Duodenal mucosa (tissue), 2 donors: ENCODE results near the gene GSTA2.
"Not testable (repeated sequence)": the region's sequence is repeated elsewhere in the genome, so short reads cannot be mapped to it uniquely, and the experiment has no call there.

Source experiments
- H3K27ac ChIP-seq: one replicate; pipeline ENCODE4 v1.7.0; 2013; ENCODE audit warnings: low read depth, low read length
- H3K27me3 ChIP-seq, 2 donors: one replicate each; pipeline ENCODE4 v1.7.0; 2013; ENCODE audit warnings: low read length in 2 of 2, control low read depth in 1 of 2; ENCODE audit not compliant: insufficient read depth in 2 of 2, control insufficient read depth in 1 of 2
- H3K36me3 ChIP-seq, 2 donors: one replicate each; pipeline ENCODE4 v1.7.0; 2013; ENCODE audit warnings: low read length in 2 of 2, control low read depth in 1 of 2; ENCODE audit not compliant: insufficient read depth in 2 of 2, control insufficient read depth in 1 of 2
- H3K4me1 ChIP-seq, 2 donors: one replicate each; pipeline ENCODE4 v1.7.0; 2013; ENCODE audit warnings: low read length in 2 of 2, control low read depth in 1 of 2; ENCODE audit not compliant: insufficient read depth in 2 of 2, control insufficient read depth in 1 of 2
- H3K4me3 ChIP-seq, 2 donors: one replicate each; pipeline ENCODE4 v1.7.0; 2013; ENCODE audit warnings: low read length in 2 of 2, low read depth in 1 of 2
- H3K9ac ChIP-seq, 2 donors: one replicate each; pipeline ENCODE4 v1.7.0; 2013; ENCODE audit warnings: low read length in 2 of 2, low read depth in 1 of 2
- H3K9me3 ChIP-seq, 2 donors: one replicate each; pipeline ENCODE4 v1.7.0; 2013; ENCODE audit warnings: low read length in 2 of 2, control low read depth in 1 of 2; ENCODE audit not compliant: control insufficient read depth in 1 of 2

The GSTA2 gene

GRCh38 chr6:52707963-52708680 lies 55.2 kb downstream of the GSTA2 start:
- no peak overlapping the region for H3K9ac ChIP-seq
- no peak overlapping the region for H3K4me3 ChIP-seq
- H3K27ac ChIP-seq, result no peak overlapping the region
- no peaks in the 10 kb centered on the region for H3K27me3 ChIP-seq
- H3K36me3 ChIP-seq, result no peaks in the 10 kb centered on the region
- peaks cover 0 to 2% of the 10 kb centered on the region in 2 donors for H3K9me3 ChIP-seq
- H3K4me1 ChIP-seq, result peaks cover 4% of the 10 kb centered on the region in 2 donors

DNA sequence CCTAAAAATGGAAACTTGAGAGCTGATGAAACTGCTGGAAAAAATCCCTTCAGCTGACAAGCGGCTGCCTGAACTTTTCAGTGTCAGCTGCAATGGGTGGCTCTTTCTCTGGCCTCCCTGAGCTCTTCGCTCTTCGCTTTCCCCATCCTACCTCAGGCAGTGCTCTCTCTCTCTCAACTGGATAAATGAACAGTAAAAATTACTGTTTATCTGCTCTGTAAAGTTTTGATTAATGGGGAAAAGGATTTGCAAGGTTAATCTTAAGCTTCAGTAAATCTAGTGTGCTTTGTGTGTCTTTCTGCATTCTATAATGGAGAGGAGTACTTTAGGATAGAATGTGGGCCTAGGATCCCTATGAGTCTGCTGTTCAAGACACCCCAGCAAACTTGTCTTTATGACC lies 57.3 kb downstream of the GSTA2 start:
- no peak overlapping the region for H3K9ac ChIP-seq
- peaks cover 4% of the 10 kb centered on the region in 2 donors for H3K4me1 ChIP-seq
- H3K27me3 ChIP-seq, result no peaks in the 10 kb centered on the region
- H3K9me3 ChIP-seq, result peaks cover 0 to 2% of the 10 kb centered on the region in 2 donors
- no peaks in the 10 kb centered on the region for H3K36me3 ChIP-seq
- no peak overlapping the region for H3K27ac ChIP-seq
- no peak overlapping the region for H3K4me3 ChIP-seq

GRCh38 chr6:52704781-52705502 lies 58.3 kb downstream of the GSTA2 start:
- H3K9ac ChIP-seq, H3K36me3 ChIP-seq, H3K27me3 ChIP-seq, H3K4me1 ChIP-seq, H3K27ac ChIP-seq, H3K9me3 ChIP-seq, H3K4me3 ChIP-seq: not testable (repeated sequence)

GRCh38 chr6:52704060-52704459 lies 59.2 kb downstream of the GSTA2 start:
- H3K9me3 ChIP-seq, result peaks cover 0 to 2% of the 10 kb centered on the region in 2 donors
- H3K27ac ChIP-seq, result no peak overlapping the region
- no peak overlapping the region for H3K4me3 ChIP-seq
- peaks cover 0 to 2% of the 10 kb centered on the region in 2 donors for H3K27me3 ChIP-seq
- H3K36me3 ChIP-seq, result no peaks in the 10 kb centered on the region
- H3K4me1 ChIP-seq, result peaks cover 0 to 4% of the 10 kb centered on the region in 2 donors
- H3K9ac ChIP-seq, result no peak overlapping the region
